Kidney (tissue), 14 donors: ENCODE data around the gene AATK. TPM values are rescaled to one million over a fixed set of nuclear protein-coding genes. Genes with fewer than 3 reads are reported as not detected.

ENCODE experiments used
- DNase-seq, 5 donors: peaks; one replicate each; pipeline ENCODE4 v3.0.0-alpha.2; 2013 to 2020
- FAIRE-seq: peaks from 2 replicates; lab custom pipeline; 2012; peaks lifted over from hg19 to GRCh38; lab: Jason Lieb, UNC
- H3K27ac ChIP-seq, 2 donors: one replicate each; pipeline ENCODE4 v1.7.0; 2013; ENCODE audit warnings: low read depth in 2 of 2, low read length in 2 of 2, inconsistent platforms in 1 of 2
- H3K27me3 ChIP-seq: one replicate; pipeline ENCODE4 v1.7.1; 2013; ENCODE audit warnings: low read length, inconsistent platforms; ENCODE audit not compliant: control insufficient read depth, insufficient read depth
- H3K36me3 ChIP-seq, 3 donors: one replicate each; pipeline versions ENCODE4 v1.7.0 to v1.7.1; 2013; ENCODE audit warnings: low read length in 3 of 3, control low read depth in 1 of 3, inconsistent platforms in 1 of 3; ENCODE audit not compliant: insufficient read depth in 3 of 3, control insufficient read depth in 2 of 3
- H3K4me1 ChIP-seq, 3 donors: one replicate each; pipeline versions ENCODE4 v1.7.0 to v1.7.1; 2013; ENCODE audit warnings: low read length in 3 of 3, inconsistent platforms in 1 of 3, low read depth in 1 of 3; ENCODE audit not compliant: control insufficient read depth in 2 of 3, insufficient read depth in 2 of 3
- H3K4me3 ChIP-seq, 3 donors: one replicate each; pipeline versions ENCODE4 v1.7.0 to v1.8.1; 2013; ENCODE audit warnings: low read length in 3 of 3, control low read depth in 1 of 3, inconsistent platforms in 1 of 3
- H3K9ac ChIP-seq, 3 donors: one replicate each; pipeline versions ENCODE4 v1.7.0 to v1.7.1; 2013; ENCODE audit warnings: low read length in 3 of 3, control low read depth in 1 of 3, inconsistent platforms in 1 of 3
- H3K9me3 ChIP-seq, 3 donors: one replicate each; pipeline versions ENCODE4 v1.7.0 to v1.7.1; 2013; ENCODE audit warnings: low read length in 3 of 3, control low read depth in 1 of 3, inconsistent platforms in 1 of 3; ENCODE audit not compliant: control insufficient read depth in 2 of 3, insufficient read depth in 1 of 3
- CTCF ChIP-seq: IDR thresholded peaks from 3 replicates; pipeline ENCODE4 v1.5.1; 2012; ENCODE audit warnings: mild to moderate bottlenecking, moderate library complexity, borderline replicate concordance; ENCODE audit not compliant: insufficient read depth; ENCODE audit errors: extremely low read depth
- intact Hi-C: fragments of 100-400 bp; cut with DNase I; formaldehyde crosslinking; loops from one replicate; pipeline ENCODE4 v1.11.1; 2022
- polyA plus RNA-seq: library from polyadenylated mRNA; stranded (reverse); fragments of 350-450 nt; fragmentation: Illumina TruSeq; extraction: RNeasy Lipid Tissue Mini Kit (QIAGEN cat#74804); gene quantifications from one replicate; pipeline ENCODE4 v1.2.3, GENCODE V29; 2014; ENCODE audit warnings: low read depth, low replicate concordance; ENCODE audit not compliant: insufficient read depth
- total RNA-seq: library from RNA; stranded (reverse); fragmentation: NEBNext Ultra II Directional; extraction: Animal tissue kit (Norgen Biotek cat#: 25700); gene quantifications from one replicate; pipeline ENCODE4 v1.2.1, GENCODE V29; 2021
- donor health status: control.
- donor health status: control.
- donor health status: control.
- donor health status: control.
- donor health status: control.
- donor health status: DM: yes; HTN: yes; CAD: no.
- donor health status: Normal renal cell carcinoma (clear cell type).

The AATK gene
- total and polyA plus RNA-seq, 2 donors from 2014 or later = 0.65 to 4.2 TPM

DNA sequence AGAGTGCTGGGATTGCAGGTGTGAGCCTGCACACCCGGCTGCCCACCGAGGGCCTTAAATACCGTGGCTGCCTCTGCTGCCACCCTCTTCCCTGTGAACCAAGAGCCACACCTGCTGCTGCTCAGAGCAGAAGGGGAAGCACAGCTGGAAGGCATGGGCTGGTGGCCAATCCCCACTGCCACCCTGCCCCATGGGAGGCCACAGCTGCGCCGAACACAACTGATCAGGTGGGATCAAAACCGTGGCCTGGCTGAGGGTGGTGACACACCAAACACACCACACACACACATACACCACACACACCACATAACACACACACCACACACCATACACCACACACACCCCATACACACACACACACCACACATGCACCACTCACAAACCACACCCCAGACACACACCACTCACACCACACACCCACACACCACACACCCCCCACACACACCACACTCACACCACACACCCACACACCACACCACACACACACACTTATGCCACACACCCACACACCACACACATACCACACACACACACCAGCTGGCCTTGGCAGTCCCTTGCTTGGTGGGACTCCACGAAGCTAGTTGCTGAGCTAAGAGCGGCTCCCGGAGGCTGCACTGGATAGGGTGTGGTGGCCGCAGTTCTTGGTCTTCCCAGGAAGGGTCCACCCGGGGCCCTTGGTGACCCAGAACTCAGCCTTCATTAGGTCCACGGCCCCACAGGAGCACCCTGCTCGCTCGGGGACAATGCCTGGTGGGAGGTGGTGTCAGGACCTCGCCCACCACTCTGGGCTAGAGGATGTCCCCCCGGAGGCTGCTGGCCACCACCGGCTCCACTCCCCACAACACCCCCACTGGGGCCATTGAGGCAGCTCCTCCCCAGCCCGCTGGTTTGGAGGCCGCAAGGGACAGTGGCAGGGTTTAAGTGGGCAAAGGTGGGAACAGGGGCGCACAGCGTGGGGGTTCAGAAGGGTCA is 41.9 kb upstream of the AATK start:
- FAIRE-seq (no peak), DNase-seq (no peak)
- no peak overlapping the region for H3K27ac ChIP-seq
- intact Hi-C loops = no loop called here
- H3K4me3 ChIP-seq = no peak overlapping the region
- TF ChIP-seq CTCF = no peak
- H3K4me1 ChIP-seq = no peaks in the 10 kb centered on the region
- H3K27me3 ChIP-seq = no peaks in the 10 kb centered on the region
- H3K9ac ChIP-seq = no peak overlapping the region
- peaks cover 0 to 3% (median 0%) of the 10 kb centered on the region in 3 donors for H3K36me3 ChIP-seq
- no peaks in the 10 kb centered on the region for H3K9me3 ChIP-seq

DNA sequence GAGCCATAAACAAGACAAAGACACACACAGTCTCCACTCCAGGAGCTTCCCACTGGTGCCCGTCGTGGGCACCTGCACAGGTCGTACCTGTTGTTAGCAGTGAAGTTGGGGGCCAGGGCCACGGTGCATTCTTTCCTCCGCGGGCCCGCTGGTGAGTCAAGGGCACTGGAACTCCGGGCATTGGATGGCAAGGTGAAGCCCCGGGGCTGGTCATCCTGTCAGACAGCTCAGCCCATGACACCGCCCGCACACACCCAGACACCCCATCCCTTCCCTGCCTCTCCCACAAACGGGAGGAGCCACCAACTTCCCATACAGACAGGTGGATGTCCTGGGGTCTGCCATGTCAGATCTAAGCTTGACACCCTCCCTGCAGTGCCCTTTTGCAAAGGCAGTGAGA is 40.6 kb upstream of the AATK start:
- H3K27ac ChIP-seq = no peak overlapping the region
- H3K4me1 ChIP-seq = no peaks in the 10 kb centered on the region
- no peak for DNase-seq
- peaks cover 0 to 3% (median 0%) of the 10 kb centered on the region in 3 donors for H3K36me3 ChIP-seq
- TF ChIP-seq CTCF = no peak
- no peak overlapping the region for H3K4me3 ChIP-seq
- intact Hi-C loops = no loop called here
- H3K9ac ChIP-seq = no peak overlapping the region
- H3K27me3 ChIP-seq = no peaks in the 10 kb centered on the region
- FAIRE-seq = no peak
- no peaks in the 10 kb centered on the region for H3K9me3 ChIP-seq

- peaks cover 0 to 3% (median 0%) of the 10 kb centered on the region in 3 donors for H3K36me3 ChIP-seq
- FAIRE-seq = no peak
- no peaks in the 10 kb centered on the region for H3K27me3 ChIP-seq
- H3K9me3 ChIP-seq = no peaks in the 10 kb centered on the region
- intact Hi-C loops = no loop called here
- TF ChIP-seq CTCF = no peak
- no peak overlapping the region for H3K27ac ChIP-seq
- H3K4me1 ChIP-seq = no peaks in the 10 kb centered on the region
- no peak for DNase-seq
- no peak overlapping the region for H3K9ac ChIP-seq
- H3K4me3 ChIP-seq = no peak overlapping the region
Observed at GRCh38 chr17:81206166-81206565, 40.1 kb upstream of the AATK start.
